GM23248 (cell line): ENCODE data around the gene SEMA3F.

Source experiments
- EZH2 ChIP-seq: fragments of 200-600 bp; sonication (generic); IDR thresholded peaks from 2 replicates; pipeline ENCODE4 v1.6.1; 2018; ENCODE audit warnings: antibody characterized with exemption, mild to moderate bottlenecking; ENCODE audit not compliant: insufficient read depth, poor library complexity, severe bottlenecking
- EZH2phosphoT487 ChIP-seq: fragments of 200-600 bp; sonication (generic); IDR thresholded peaks from 2 replicates; pipeline ENCODE4 v1.6.1; 2018; ENCODE audit warnings: antibody characterized with exemption, moderate library complexity, mild to moderate bottlenecking, low read depth; ENCODE audit not compliant: insufficient read depth

- no peak for TF ChIP-seq EZH2
- TF ChIP-seq EZH2phosphoT487 = no peak
Measured at GRCh38 chr3:50212971-50213370, 57.8 kb downstream of the SEMA3F start.
